ENCODE measurements around the gene SLC16A2. TPM values are rescaled to one million over a fixed set of nuclear protein-coding genes. Genes with fewer than 3 reads are reported as not detected.

Gene SLC16A2
- total RNA-seq, 1 donor from 2014 or later = 18.3 TPM

DNA sequence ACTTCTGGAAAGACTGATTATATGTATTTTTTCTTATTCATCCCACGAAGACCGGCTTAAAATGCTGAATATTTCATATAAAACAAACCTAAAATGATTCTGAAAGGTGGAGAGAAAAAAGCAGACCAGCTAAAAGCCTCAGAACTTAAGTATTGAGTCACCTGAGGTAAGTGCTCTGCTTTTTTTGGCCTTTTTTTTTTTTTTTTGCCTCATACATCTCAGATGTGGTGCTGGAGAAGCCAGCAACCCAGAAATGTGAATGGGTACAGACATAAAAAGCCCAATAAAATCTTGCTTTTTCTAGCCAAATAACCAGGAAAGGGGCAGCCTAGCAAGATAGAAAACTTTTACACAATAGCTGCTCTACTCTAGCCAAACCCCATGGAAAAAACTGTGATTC lies 136.1 kb downstream of the SLC16A2 start:
- H3K27ac Mint-ChIP-seq (ENCODE audit: unreplicated experiment) = no peak overlapping the region
- H3K27me3 Mint-ChIP-seq (ENCODE audit: low read depth) = no peaks in the 10 kb centered on the region
- H3K4me3 Mint-ChIP-seq (ENCODE audit: unreplicated experiment) = no peak overlapping the region
- H3K4me1 Mint-ChIP-seq (ENCODE audit: low read depth) = no peaks in the 10 kb centered on the region
- H3K9me3 Mint-ChIP-seq (ENCODE audit: low read depth) = peaks cover 3% of the 10 kb centered on the region
- TF ChIP-seq, protein P1, sequence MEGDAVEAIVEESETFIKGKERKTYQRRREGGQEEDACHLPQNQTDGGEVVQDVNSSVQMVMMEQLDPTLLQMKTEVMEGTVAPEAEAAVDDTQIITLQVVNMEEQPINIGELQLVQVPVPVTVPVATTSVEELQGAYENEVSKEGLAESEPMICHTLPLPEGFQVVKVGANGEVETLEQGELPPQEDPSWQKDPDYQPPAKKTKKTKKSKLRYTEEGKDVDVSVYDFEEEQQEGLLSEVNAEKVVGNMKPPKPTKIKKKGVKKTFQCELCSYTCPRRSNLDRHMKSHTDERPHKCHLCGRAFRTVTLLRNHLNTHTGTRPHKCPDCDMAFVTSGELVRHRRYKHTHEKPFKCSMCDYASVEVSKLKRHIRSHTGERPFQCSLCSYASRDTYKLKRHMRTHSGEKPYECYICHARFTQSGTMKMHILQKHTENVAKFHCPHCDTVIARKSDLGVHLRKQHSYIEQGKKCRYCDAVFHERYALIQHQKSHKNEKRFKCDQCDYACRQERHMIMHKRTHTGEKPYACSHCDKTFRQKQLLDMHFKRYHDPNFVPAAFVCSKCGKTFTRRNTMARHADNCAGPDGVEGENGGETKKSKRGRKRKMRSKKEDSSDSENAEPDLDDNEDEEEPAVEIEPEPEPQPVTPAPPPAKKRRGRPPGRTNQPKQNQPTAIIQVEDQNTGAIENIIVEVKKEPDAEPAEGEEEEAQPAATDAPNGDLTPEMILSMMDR (IDR thresholded peaks at IDR 0.05) = no peak
- DNase-seq (ENCODE audit: low spot score) = no peak
- H3K36me3 Mint-ChIP-seq (ENCODE audit: low read depth) = no peaks in the 10 kb centered on the region

DNA sequence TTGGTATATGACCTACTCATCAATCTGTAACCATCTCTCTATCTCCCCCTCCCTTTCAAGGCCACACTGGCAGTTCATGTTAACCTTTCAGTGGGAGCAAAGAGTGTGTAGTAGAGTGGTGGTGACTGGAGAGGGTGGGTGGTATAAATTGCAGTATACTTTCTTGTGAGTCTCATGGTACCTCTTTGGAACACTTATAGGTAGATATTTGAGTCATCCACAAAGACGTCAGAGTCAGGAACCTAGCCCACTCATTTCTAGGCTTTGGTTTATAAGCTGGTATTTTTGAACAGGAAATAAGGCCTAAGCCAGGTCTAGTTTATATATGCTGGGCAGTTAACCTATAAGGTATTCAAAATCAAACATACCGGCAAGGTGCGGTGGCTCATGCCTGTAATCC lies 156.8 kb downstream of the SLC16A2 start:
- Mint-ChIP-seq H3K27me3 (ENCODE audit: low read depth) (no peaks in the 10 kb centered on the region), H3K4me3 (ENCODE audit: unreplicated experiment) (no peak overlapping the region)

DNA sequence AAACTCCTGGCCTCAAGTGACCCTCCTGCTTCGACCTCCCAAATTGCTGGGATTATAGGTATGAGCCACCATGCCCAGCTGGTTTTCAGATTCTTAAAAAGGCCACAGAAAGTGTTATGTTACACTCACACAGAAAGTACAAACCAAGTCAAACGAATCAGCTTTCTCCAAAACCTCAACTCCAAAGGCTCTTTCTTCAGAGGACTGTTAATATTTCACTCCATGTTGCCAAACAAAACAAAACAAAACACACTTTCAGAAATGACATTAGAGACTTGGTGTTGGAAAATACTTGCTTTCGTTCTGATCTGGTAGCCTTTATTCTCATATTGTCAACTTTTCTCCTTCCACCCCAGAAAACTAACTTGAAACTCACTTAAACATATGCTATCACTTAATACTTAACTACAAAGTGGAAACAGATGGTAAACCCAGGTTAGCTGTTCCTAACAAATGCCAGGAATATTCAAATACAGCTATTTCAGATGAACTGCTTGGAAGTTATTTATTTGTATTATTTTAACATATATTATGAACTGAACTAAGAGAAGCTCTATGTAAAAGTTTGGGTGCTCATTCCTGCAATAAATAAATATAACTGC lies 158.4 kb downstream of the SLC16A2 start:
- no peaks in the 10 kb centered on the region for H3K27me3 Mint-ChIP-seq (ENCODE audit: low read depth)
- peaks cover 1% of the 10 kb centered on the region for H3K9me3 Mint-ChIP-seq (ENCODE audit: low read depth)
- no peak overlapping the region for H3K4me3 Mint-ChIP-seq (ENCODE audit: unreplicated experiment)
- H3K36me3 Mint-ChIP-seq (ENCODE audit: low read depth) = peaks cover 1% of the 10 kb centered on the region
- peaks cover 6% of the 10 kb centered on the region for H3K4me1 Mint-ChIP-seq (ENCODE audit: low read depth)
- TF ChIP-seq, protein P1 (IDR thresholded peaks at IDR 0.05) = no peak
- H3K27ac Mint-ChIP-seq (ENCODE audit: unreplicated experiment) = no peak overlapping the region
- DNase-seq (ENCODE audit: low spot score) = no peak

More for the DNA sequence above, 156.8 kb downstream of the SLC16A2 start:
- Mint-ChIP-seq H3K9me3 (ENCODE audit: low read depth) (peaks cover 2% of the 10 kb centered on the region), H3K27ac (ENCODE audit: unreplicated experiment) (no peak overlapping the region), H3K36me3 (ENCODE audit: low read depth) (no peaks in the 10 kb centered on the region), H3K4me1 (ENCODE audit: low read depth) (peaks cover 6% of the 10 kb centered on the region)
- TF ChIP-seq, protein P1 (IDR thresholded peaks at IDR 0.05) = no peak
- no peak for DNase-seq (ENCODE audit: low spot score)

Other genes with a start within 250 kb of the SLC16A2 start
- gene ZCCHC13, start 117.3 kb upstream of the SLC16A2 start, total RNA-seq = not detected in 3 replicates
- 42.9 to 51.5 TPM (median 44.6 TPM) in 3 replicates for gene RLIM, start 193.1 kb downstream of the SLC16A2 start, total RNA-seq

All from chondrocyte (in vitro differentiated cells).